ENCODE measurements around the gene TRDN.

GRCh38 chr6:123598011-123598410 is 38.7 kb downstream of the TRDN start:
- TF ChIP-seq CTCF (conservative IDR thresholded peaks at IDR 0.05 in 1 of 2, IDR thresholded peaks at IDR 0.05 in 1 of 2; ENCODE audit: extremely low read depth in 1 of 2, insufficient read depth in 1 of 2, low read depth in 1 of 2, low read length in 2 of 2): no peak
- no peak for TF ChIP-seq EZH2 (IDR thresholded peaks at IDR 0.05; ENCODE audit: borderline replicate concordance, low read length)

Measured in mammary epithelial cell (primary cell).